Gastrocnemius medialis (tissue), 4 donors: ENCODE results near the gene PRC1. TPM values are rescaled to one million over a fixed set of nuclear protein-coding genes. Genes with fewer than 3 reads are reported as not detected.

Experiments
- ATAC-seq, 2 donors: fragments of 150-250 bp; one replicate each; pipeline ENCODE4 v1.9.1; 2016
- DNase-seq, 2 donors: peaks; one replicate each; pipeline ENCODE4 v3.0.0-alpha.2; 2019
- H3K27ac ChIP-seq, 4 donors: fragments of 200-600 bp; sonication (generic); 1 replicate in 1 of 4; 2 replicates in 3 of 4; pipeline ENCODE4 v1.5.1; 2016 to 2018; ENCODE audit warnings: mild to moderate bottlenecking in 2 of 4, moderate library complexity in 1 of 4
- H3K27me3 ChIP-seq, 3 donors: fragments of 200-600 bp; sonication (generic) in 2 of 3; 1 replicate in 1 of 3; 2 replicates in 2 of 3; pipeline versions ENCODE4 v1.5.1 to v1.6.0; 2016 to 2019; ENCODE audit warnings: mild to moderate bottlenecking in 1 of 3, moderate library complexity in 1 of 3
- H3K36me3 ChIP-seq, 2 donors: fragments of 200-600 bp; sonication (generic) in 1 of 2; one replicate each; pipeline ENCODE4 v1.5.1; 2017 to 2018
- H3K4me1 ChIP-seq, 2 donors: fragments of 200-600 bp; sonication (generic) in 1 of 2; one replicate each; pipeline ENCODE4 v1.5.1; 2016 to 2017; ENCODE audit warnings: mild to moderate bottlenecking in 2 of 2
- H3K4me3 ChIP-seq, 4 donors: fragments of 200-600 bp; sonication (generic) in 3 of 4; 1 replicate in 1 of 4; 2 replicates in 3 of 4; pipeline ENCODE4 v1.5.1; 2016 to 2019; ENCODE audit warnings: mild to moderate bottlenecking in 2 of 4
- H3K9me3 ChIP-seq, 3 donors: fragments of 200-600 bp; sonication (generic) in 2 of 3; 1 replicate in 1 of 3; 2 replicates in 2 of 3; pipeline ENCODE4 v1.5.1; 2016 to 2019
- CTCF ChIP-seq, 5 experiments: fragments of 450-650 bp in 3 of 5; fragments of 200-600 bp in 2 of 5; sonication (generic) in 2 of 5; IDR thresholded peaks in 4 of 5; conservative IDR thresholded peaks in 1 of 5; 1 replicate in 4 of 5; 2 replicates in 1 of 5; pipeline ENCODE4 v1.5.1; 2016 to 2019; ENCODE audit warnings: antibody characterized with exemption in 5 of 5, mild to moderate bottlenecking in 3 of 5, moderate library complexity in 3 of 5
- POLR2A ChIP-seq, 2 donors: fragments of 450-650 bp; IDR thresholded peaks; one replicate each; pipeline ENCODE4 v1.6.1; 2017; ENCODE audit warnings: antibody characterized with exemption in 2 of 2, mild to moderate bottlenecking in 2 of 2, moderate library complexity in 2 of 2
- in situ Hi-C, 4 donors: fragments of 200-750 bp; cut with MboI; loops; one replicate each; pipeline versions ENCODE4 v1.15.0 to v1.8.0; 2017; ENCODE audit warnings: low sequenced_read_pairs in 4 of 4
- intact Hi-C: fragments of 100-400 bp; cut with DNase I; formaldehyde crosslinking; loops from one replicate; pipeline ENCODE4 v1.15.1; 2023; ENCODE audit warnings: low total_unique reads
- total RNA-seq, 4 donors: library from RNA; depleted of rRNA; stranded (reverse); fragments of >200 nt; gene quantifications; one replicate each; pipeline versions ENCODE4 v1.1.0 to v1.2.3, GENCODE V29; 2016

The PRC1 gene
- 1 to 10 TPM; 1.4 to 9.9 (median 4.9) TPM for total RNA-seq

GRCh38 chr15:90994417-90995311 is at the start of gene PRC1:
Gene PRC1, minus strand, starts transcription at chr15:90994535. Its CDS starts 118 bp downstream, at chr15:90994417.
- intact Hi-C loops = loop anchor here (1.0 to 10.0 kb wide), 5 partner anchors 28 to 1660 kb away; partner anchors contain the start of genes HDDC3, MAN2A2, POLG and RCCD1
- H3K36me3 ChIP-seq = peaks cover 0 to 17% of the 10 kb centered on the region in 2 donors

GRCh38 chr15:91043202-91043874 is 49.0 kb upstream of the PRC1 start:
- no peaks in the 10 kb centered on the region for H3K9me3 ChIP-seq
- no peaks in the 10 kb centered on the region for H3K4me1 ChIP-seq
- no peaks in the 10 kb centered on the region for H3K27me3 ChIP-seq
- no peak overlapping the region for H3K27ac ChIP-seq
- no peak overlapping the region for H3K4me3 ChIP-seq
- intact Hi-C loops (no loop called here), in situ Hi-C loops (loop anchor here in 1 of 4 donors (10.0 kb wide), 1 partner anchor 89 kb away; the partner anchor contains the start of gene RCCD1)
- TF ChIP-seq POLR2A (IDR thresholded peaks at IDR 0.05) (no peak), CTCF (IDR thresholded peaks at IDR 0.05 in 4 of 5, conservative IDR thresholded peaks at IDR 0.05 in 1 of 5) (no peak)
- no peak for DNase-seq
- no peaks in the 10 kb centered on the region for H3K36me3 ChIP-seq
- no peak for ATAC-seq

More at GRCh38 chr15:90994417-90995311, at the start of gene PRC1:
- H3K27me3 ChIP-seq = no peaks in the 10 kb centered on the region
- ATAC-seq = peak; percentile 98
- in situ Hi-C loops = no loop called here
- peak; percentile 97 to 98 for DNase-seq
- no peaks in the 10 kb centered on the region for H3K9me3 ChIP-seq
- no peak for TF ChIP-seq CTCF (IDR thresholded peaks at IDR 0.05 in 4 of 5, conservative IDR thresholded peaks at IDR 0.05 in 1 of 5)
- peak; percentile 48 to 68 for TF ChIP-seq POLR2A (IDR thresholded peaks at IDR 0.05)
- peak within 1 kb of the TSS; percentile 75 to 86 (median 82) for H3K27ac ChIP-seq
- peaks cover 0 to 13% of the 10 kb centered on the region in 2 donors for H3K4me1 ChIP-seq
- H3K4me3 ChIP-seq = peak within 1 kb of the TSS; percentile 77 to 99 (median 87)

GRCh38 chr15:91040856-91041255 is 46.5 kb upstream of the PRC1 start:
- no peak overlapping the region for H3K27ac ChIP-seq
- DNase-seq = no peak
- in situ Hi-C loops = loop anchor here in 1 of 4 donors (10.0 kb wide), 1 partner anchor 86 kb away; the partner anchor contains the start of gene RCCD1
- TF ChIP-seq CTCF (IDR thresholded peaks at IDR 0.05 in 4 of 5, conservative IDR thresholded peaks at IDR 0.05 in 1 of 5) (no peak), POLR2A (IDR thresholded peaks at IDR 0.05) (no peak)
- no peak overlapping the region for H3K4me3 ChIP-seq
- H3K27me3 ChIP-seq = no peaks in the 10 kb centered on the region
- H3K4me1 ChIP-seq = no peaks in the 10 kb centered on the region
- intact Hi-C loops = no loop called here
- H3K36me3 ChIP-seq = no peaks in the 10 kb centered on the region
- ATAC-seq = no peak
- H3K9me3 ChIP-seq = no peaks in the 10 kb centered on the region

- in situ Hi-C loops (loop anchor here in 1 of 4 donors (10.0 kb wide), 1 partner anchor 85 kb away; the partner anchor contains the start of gene RCCD1), intact Hi-C loops (no loop called here)
- DNase-seq (no peak), ATAC-seq (no peak)
- no peak for TF ChIP-seq POLR2A (IDR thresholded peaks at IDR 0.05)
- TF ChIP-seq CTCF (IDR thresholded peaks at IDR 0.05 in 4 of 5, conservative IDR thresholded peaks at IDR 0.05 in 1 of 5) = no peak
- no peaks in the 10 kb centered on the region for H3K4me1 ChIP-seq
- no peaks in the 10 kb centered on the region for H3K9me3 ChIP-seq
- no peak overlapping the region for H3K4me3 ChIP-seq
- H3K27me3 ChIP-seq = no peaks in the 10 kb centered on the region
- no peaks in the 10 kb centered on the region for H3K36me3 ChIP-seq
- no peak overlapping the region for H3K27ac ChIP-seq
These were observed 45.7 kb upstream of the PRC1 start for GRCh38 chr15:91039996-91040395.
